Inferior parietal cortex (tissue), 1 donor: ENCODE measurements around the gene NCBP1.

Source experiments
- DNase-seq: peaks from one replicate; pipeline ENCODE4 v3.0.0-alpha.2; 2016; ENCODE audit errors: extremely low spot score

NCBP1 gene

DNA sequence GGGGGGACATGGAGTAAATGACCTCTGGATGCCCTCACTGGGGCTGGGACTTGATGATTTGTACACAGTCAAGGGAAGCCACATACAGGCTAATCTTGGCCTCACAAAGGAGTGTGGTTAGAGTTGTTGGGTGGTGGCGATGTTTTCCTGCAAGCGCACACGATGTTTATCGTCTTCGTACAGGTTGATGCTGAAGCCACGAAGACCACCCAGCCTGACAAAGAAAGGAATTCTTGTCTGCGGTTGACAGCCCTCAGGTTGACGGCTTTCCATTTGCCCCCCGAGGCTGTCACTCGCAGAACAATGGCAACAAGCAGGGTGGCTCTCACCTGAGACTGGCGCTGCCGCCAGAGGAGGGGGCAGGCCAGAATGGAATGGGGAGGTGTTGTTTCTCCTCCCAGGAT is 77.6 kb downstream of the NCBP1 start:
- DNase-seq, result no peak

- no peak for DNase-seq
Measured at GRCh38 chr9:97714435-97714834, 80.8 kb downstream of the NCBP1 start.

- DNase-seq, result no peak
Measured at GRCh38 chr9:97717866-97718265, 84.2 kb downstream of the NCBP1 start.

- no peak for DNase-seq
Measured at GRCh38 chr9:97721396-97721795, 87.8 kb downstream of the NCBP1 start.

- DNase-seq, result no peak
Measured at GRCh38 chr9:97722331-97722730, 88.7 kb downstream of the NCBP1 start.
